Frontal cortex (tissue), 4 donors: Measurements from ENCODE around the gene APLP2. TPM values are rescaled to one million over a fixed set of nuclear protein-coding genes. Genes with fewer than 3 reads are reported as not detected.

Experiments used
- DNase-seq, 2 donors: peaks; one replicate each; pipeline ENCODE4 v3.0.0; 2012; ENCODE audit warnings: low spot score in 2 of 2
- FAIRE-seq: peaks from 2 replicates; lab custom pipeline; 2012; peaks lifted over from hg19 to GRCh38; lab: Jason Lieb, UNC
- total RNA-seq: library from RNA; depleted of rRNA; stranded (reverse); fragments of >200 nt; gene quantifications from one replicate; pipeline ENCODE4 v1.2.3, GENCODE V29; 2014
- donor health status: control.
- donor health status: control.
- donor health status: control.

The APLP2 gene
- total RNA-seq, 1 donor from 2014 or later: 241 TPM

GRCh38 chr11:130139401-130139800 lies 69.7 kb downstream of the APLP2 start:
- DNase-seq: no peak
- FAIRE-seq: no peak

GRCh38 chr11:130141561-130142341 lies 72.1 kb downstream of the APLP2 start:
- FAIRE-seq (no peak), DNase-seq (no peak)

- no peak for FAIRE-seq
- no peak for DNase-seq
Measured at GRCh38 chr11:130144141-130144540, 74.4 kb downstream of the APLP2 start.

- DNase-seq (no peak), FAIRE-seq (no peak)
Measured at GRCh38 chr11:130144861-130145281, 75.2 kb downstream of the APLP2 start.

GRCh38 chr11:130145311-130145812 lies 75.7 kb downstream of the APLP2 start:
- DNase-seq: no peak

GRCh38 chr11:130145975-130146776 lies 76.5 kb downstream of the APLP2 start:
- FAIRE-seq (no peak), DNase-seq (no peak)

More at GRCh38 chr11:130145311-130145812, 75.7 kb downstream of the APLP2 start:
- FAIRE-seq: no peak

GRCh38 chr11:130146796-130147195 lies 77.1 kb downstream of the APLP2 start:
- DNase-seq (peak in 1 of 2 donors; percentile 36), FAIRE-seq (no peak)

- no peak for DNase-seq
- FAIRE-seq: no peak
Measured at GRCh38 chr11:130148796-130149326, 79.2 kb downstream of the APLP2 start.

- no peak for FAIRE-seq
Measured at GRCh38 chr11:130150790-130151189, 81.1 kb downstream of the APLP2 start.

GRCh38 chr11:130151196-130151595 lies 81.5 kb downstream of the APLP2 start:
- DNase-seq: no peak
- no peak for FAIRE-seq

More at GRCh38 chr11:130150790-130151189, 81.1 kb downstream of the APLP2 start:
- no peak for DNase-seq

GRCh38 chr11:130156108-130157022 lies 86.7 kb downstream of the APLP2 start:
- no peak for FAIRE-seq
- DNase-seq: no peak

- no peak for FAIRE-seq
- DNase-seq: no peak
Measured at GRCh38 chr11:130157101-130157500, 87.4 kb downstream of the APLP2 start.

GRCh38 chr11:130157840-130158239 lies 88.1 kb downstream of the APLP2 start:
- DNase-seq (no peak), FAIRE-seq (no peak)

- DNase-seq: no peak
- FAIRE-seq: no peak
Measured at GRCh38 chr11:130159139-130159538, 89.4 kb downstream of the APLP2 start.

- DNase-seq: peak in 1 of 2 donors; percentile 34
- FAIRE-seq: no peak
Measured at GRCh38 chr11:130159657-130160497, 90.2 kb downstream of the APLP2 start, which contains the start of gene ST14. TSS of gene ST14 (plus strand) at chr11:130159782. CDS start at chr11:130159980, 198 bp downstream.

GRCh38 chr11:130160498-130161155 lies 90.9 kb downstream of the APLP2 start:
- no peak for DNase-seq
- no peak for FAIRE-seq

- no peak for DNase-seq
- FAIRE-seq: no peak
Measured at GRCh38 chr11:130161441-130162145, 91.9 kb downstream of the APLP2 start.
